HG02840 (cell line): Measurements from ENCODE around the gene RIPK1.

Experiments used
- ATAC-seq: cut with Tn5 transposase; IDR thresholded peaks from one replicate; pipeline ENCODE4 v1.9.1; 2021; ENCODE audit warnings: mild to moderate bottlenecking, moderate library complexity, moderate number of reproducible peaks; ENCODE audit not compliant: unreplicated experiment, low FRiP score

The RIPK1 gene

DNA sequence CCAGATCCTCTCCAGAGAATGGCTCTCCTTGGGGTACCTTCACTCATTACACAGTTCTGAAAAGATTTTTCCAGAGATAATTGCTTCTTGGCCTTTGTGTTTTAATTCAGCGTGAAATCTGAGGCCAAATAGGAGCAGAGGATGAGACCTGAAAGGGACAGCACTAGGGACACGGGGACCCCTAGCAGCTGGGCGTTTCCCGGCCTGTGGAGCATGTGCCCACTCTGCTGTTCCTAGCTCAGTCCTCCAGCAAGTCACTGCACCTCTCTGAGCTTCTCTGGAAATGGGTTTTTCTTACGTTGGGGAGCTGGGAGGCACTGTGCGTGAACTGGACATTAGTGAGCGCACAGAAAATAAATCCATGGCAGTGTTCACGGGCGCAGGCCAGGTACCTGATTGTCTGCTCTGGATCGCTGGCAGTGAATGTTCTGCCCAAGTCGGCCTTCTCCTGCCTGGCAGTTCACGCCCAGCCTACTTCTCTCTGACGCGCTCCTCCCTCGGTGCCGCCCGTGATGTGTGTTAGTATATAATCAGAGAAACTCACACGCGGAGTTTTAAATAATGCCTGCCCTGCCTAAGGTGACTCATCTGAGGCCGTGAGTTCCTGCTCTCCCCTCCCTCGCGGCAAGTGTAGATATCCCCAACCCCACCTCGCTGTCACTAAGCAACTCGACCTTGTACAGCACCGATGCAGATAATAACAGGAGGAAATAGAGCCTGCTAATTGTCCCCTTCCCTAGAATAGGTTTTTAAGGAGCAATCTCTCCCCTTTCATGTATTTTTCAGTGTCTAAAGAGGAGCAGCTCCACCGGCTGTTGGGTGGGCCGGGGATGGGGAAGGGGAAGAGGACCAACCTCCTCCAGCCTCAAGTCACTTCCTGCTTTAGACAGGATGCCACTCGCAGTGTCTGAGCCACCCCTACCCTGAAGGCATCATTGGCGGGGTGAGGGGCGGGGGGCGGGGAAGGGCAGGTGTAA is 91.8 kb downstream of the RIPK1 start:
- ATAC-seq, result no peak

DNA sequence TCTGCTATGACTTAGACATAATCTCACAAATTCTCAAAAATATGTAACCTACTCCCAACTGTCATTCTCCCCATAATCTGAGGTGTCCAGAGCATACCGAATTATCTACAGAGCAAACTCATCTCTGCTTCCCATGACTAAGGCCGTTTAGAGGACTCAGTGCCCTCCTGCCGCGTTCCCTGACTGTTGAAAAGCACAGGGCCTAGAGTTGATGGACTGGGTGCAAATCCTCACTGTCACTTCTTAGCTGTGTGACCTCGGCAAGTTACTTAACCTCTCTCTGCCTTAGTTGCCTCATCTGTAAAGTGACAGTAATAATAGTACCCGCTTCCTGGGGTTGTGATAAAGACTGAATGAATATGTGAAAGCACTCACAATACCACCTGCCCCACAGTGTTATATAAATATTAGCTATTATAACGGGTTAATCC is 93.8 kb downstream of the RIPK1 start:
- ATAC-seq, result no peak

DNA sequence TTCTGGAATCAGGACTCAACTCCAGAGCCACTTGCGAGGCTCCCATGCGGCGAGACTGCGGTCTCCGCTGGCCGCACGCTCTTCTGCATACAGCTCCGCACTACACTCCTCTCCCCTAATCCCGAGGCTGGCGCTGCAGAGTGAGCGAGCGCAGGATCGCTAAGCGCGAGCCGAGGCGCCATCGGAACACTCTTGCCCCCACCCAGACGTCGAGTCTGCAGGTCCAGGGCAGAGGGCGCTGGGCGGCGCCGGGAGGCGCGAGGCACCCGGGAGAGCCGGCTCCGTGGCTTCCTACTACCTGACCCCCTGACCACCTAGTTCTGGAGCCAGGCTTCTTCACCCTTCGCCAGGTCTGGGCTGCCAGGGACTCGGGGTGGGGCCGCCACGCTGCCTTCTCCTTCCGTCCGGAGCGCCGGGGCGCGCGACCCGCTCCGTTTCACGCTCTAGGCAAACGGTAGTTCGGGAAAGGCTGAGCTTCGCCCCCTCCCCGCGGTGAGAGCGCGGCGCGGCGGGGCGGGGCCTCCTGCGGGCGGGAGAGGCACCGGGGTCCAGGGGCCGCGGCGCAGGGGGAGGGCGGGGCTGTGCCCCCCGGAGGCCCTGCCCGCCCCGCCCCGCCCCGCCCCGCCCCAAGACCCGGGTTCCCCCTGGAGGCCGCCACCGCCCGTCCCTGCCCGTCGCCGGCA is 94.4 kb downstream of the RIPK1 start:
- peak; percentile 50 for ATAC-seq

DNA sequence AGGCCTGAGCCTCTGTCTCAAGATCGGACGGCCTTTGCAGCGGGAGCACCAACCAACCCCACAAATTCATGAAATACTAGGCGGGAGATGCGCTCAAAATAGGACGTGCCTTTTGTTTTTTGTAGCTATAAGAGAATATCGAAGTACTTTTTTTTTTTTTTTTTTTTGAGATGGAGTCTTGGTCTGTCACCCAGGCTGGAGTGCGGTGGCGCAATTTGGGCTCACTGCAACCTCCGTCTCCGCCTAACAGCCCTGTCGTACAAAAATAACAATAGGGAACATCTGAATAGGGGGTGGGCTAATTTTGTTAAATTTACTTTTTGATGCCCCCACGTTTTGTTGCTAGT is 94.9 kb downstream of the RIPK1 start:
- ATAC-seq, result no peak

DNA sequence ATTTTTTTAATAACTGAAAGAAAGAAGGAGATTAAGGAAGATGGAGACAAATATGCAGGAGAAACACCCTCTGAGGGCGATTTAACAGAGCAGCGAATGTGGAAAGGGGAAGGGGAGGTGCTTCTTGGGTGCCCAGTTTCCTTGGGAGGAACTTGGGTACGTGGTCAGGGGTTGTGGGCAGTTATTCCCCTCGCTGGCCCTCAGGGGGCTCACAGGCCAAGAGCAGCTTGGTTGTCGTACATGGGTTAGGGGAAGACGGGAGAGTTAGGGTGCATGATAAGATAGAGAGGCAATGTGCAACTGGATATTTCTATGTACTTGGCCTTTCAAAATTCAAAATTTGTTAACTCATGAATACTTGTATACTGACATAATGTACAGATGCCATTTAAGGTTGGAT is 96.1 kb downstream of the RIPK1 start:
- no peak for ATAC-seq
